Keratinocyte (primary cell): ENCODE measurements around the gene SLC25A13. TPM values are rescaled to one million over a fixed set of nuclear protein-coding genes. Genes with fewer than 3 reads are reported as not detected.

Experiments used
- DNase-seq: peaks from one replicate; pipeline ENCODE4 v3.0.0-alpha.2; 2011; ENCODE audit warnings: low read depth, missing footprints, low spot score
- FAIRE-seq: peaks from 2 replicates; lab custom pipeline; 2011; peaks lifted over from hg19 to GRCh38; lab: Jason Lieb, UNC
- H2AFZ ChIP-seq: 2 replicates; pipeline ENCODE4 v1.6.0; 2012; ENCODE audit warnings: low read length, control low read depth, inconsistent platforms; ENCODE audit not compliant: control insufficient read depth
- H3K27ac ChIP-seq: 2 replicates; pipeline ENCODE4 v1.5.1; 2011; ENCODE audit warnings: low read length; ENCODE audit not compliant: control insufficient read depth, insufficient read depth
- H3K27me3 ChIP-seq: 3 replicates; pipeline ENCODE4 v1.6.0; 2011; ENCODE audit warnings: low read length; ENCODE audit not compliant: control insufficient read depth, insufficient read depth; ENCODE audit errors: extremely low read depth
- H3K36me3 ChIP-seq, 2 experiments: 2 replicates in 1 of 2; 3 replicates in 1 of 2; pipeline ENCODE4 v1.5.1; 2011; ENCODE audit warnings: low read length in 2 of 2, mild to moderate bottlenecking in 1 of 2; ENCODE audit not compliant: control insufficient read depth in 2 of 2, insufficient read depth in 2 of 2; ENCODE audit errors: extremely low read depth in 1 of 2
- H3K4me1 ChIP-seq: 3 replicates; pipeline ENCODE4 v1.5.1; 2011; ENCODE audit warnings: low read length; ENCODE audit not compliant: control insufficient read depth, insufficient read depth; ENCODE audit errors: extremely low read depth
- H3K4me2 ChIP-seq: 3 replicates; pipeline ENCODE4 v1.6.0; 2011; ENCODE audit warnings: low read depth, low read length; ENCODE audit not compliant: control insufficient read depth, insufficient read depth; ENCODE audit errors: extremely low read depth
- H3K4me3 ChIP-seq, 3 experiments: fragments of 200-600 bp in 1 of 3; sonication (generic) in 1 of 3; 2 replicates in 2 of 3; 3 replicates in 1 of 3; pipeline ENCODE4 v1.5.1; 2011 to 2016; ENCODE audit warnings: low read length in 3 of 3, mild to moderate bottlenecking in 3 of 3, control low read depth in 2 of 3, inconsistent platforms in 1 of 3, low read depth in 1 of 3, mixed read lengths in 1 of 3, mixed run types in 1 of 3, moderate library complexity in 1 of 3; ENCODE audit not compliant: control insufficient read depth in 2 of 3, insufficient read depth in 2 of 3; ENCODE audit errors: extremely low read depth in 1 of 3
- H3K79me2 ChIP-seq: 2 replicates; pipeline ENCODE4 v1.6.0; 2012; ENCODE audit warnings: low read length; ENCODE audit not compliant: control insufficient read depth, insufficient read depth
- H3K9ac ChIP-seq: 3 replicates; pipeline ENCODE4 v1.6.0; 2011; ENCODE audit warnings: low read length; ENCODE audit not compliant: control insufficient read depth, insufficient read depth; ENCODE audit errors: extremely low read depth
- H3K9me1 ChIP-seq: 3 replicates; pipeline ENCODE4 v1.6.0; 2011; ENCODE audit warnings: low read length; ENCODE audit not compliant: control insufficient read depth, insufficient read depth; ENCODE audit errors: extremely low read depth
- H3K9me3 ChIP-seq: 2 replicates; pipeline ENCODE4 v1.5.1; 2012; ENCODE audit warnings: low read depth, low read length; ENCODE audit not compliant: control insufficient read depth
- H4K20me1 ChIP-seq: 3 replicates; pipeline ENCODE4 v1.6.0; 2011; ENCODE audit warnings: low read length; ENCODE audit not compliant: control insufficient read depth, insufficient read depth; ENCODE audit errors: extremely low read depth
- EZH2 ChIP-seq: IDR thresholded peaks from one replicate; pipeline ENCODE4 v1.6.1; 2012; ENCODE audit warnings: inconsistent platforms, mild to moderate bottlenecking, low read length, moderate library complexity
- dilution Hi-C: fragments of 300-500 bp; cut with MboI; formaldehyde crosslinking; loops from one replicate; pipeline ENCODE4 v1.7.0; 2020; ENCODE audit warnings: low sequenced_read_pairs; ENCODE audit not compliant: extremely low pct_ligation_motif_present
- polyA plus RNA-seq, 5 experiments: library from polyadenylated mRNA; depleted of rRNA in 3 of 5; stranded (reverse) in 3 of 5; stranded (forward) in 1 of 5; unstranded in 1 of 5; fragments of >200 nt; gene quantifications; 1 replicate in 1 of 5; 2 replicates in 3 of 5; 3 replicates in 1 of 5; pipeline versions ENCODE4 v1.2.1 to v1.2.3, GENCODE V29; 2011 to 2012; ENCODE audit warnings: missing spikeins in 2 of 5, low read depth in 1 of 5, low replicate concordance in 1 of 5
- TF ChIP-seq, protein P1 (sequence below), 3 experiments: IDR thresholded peaks in 1 of 3; conservative IDR thresholded peaks in 1 of 3; optimal IDR thresholded peaks in 1 of 3; 2 replicates in 2 of 3; 3 replicates in 1 of 3; pipeline versions ENCODE3 to v1.5.1; 2011; ENCODE audit warnings: low read length in 3 of 3, mild to moderate bottlenecking in 3 of 3, moderate library complexity in 2 of 3, control low read depth in 1 of 3, inconsistent platforms in 1 of 3; ENCODE audit not compliant: insufficient read depth in 2 of 3; ENCODE audit errors: extremely low read depth in 1 of 3

Gene SLC25A13
- polyA plus RNA-seq, 1 donor (not counting 4 experiments of a cell fraction or from before 2014, with no cell fraction given) = 29.4 TPM

DNA sequence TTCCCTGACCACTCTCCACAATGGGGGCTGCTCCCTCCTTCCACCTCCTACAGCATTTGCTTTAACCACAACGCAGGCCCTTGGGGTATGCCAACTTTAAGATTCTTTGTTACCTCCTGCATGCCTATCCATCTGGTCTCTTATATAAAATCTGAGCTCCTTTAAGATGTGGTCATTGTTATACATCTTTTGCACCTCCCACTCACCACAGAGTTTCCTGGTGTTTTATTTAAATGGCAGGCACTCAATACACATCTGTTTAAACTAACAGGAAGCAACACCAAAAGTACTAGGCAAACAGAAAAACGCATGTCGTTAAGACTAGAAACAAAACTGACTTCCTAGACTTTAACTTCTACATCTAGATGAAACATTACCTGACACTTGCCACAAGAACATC, 36.3 kb downstream of the SLC25A13 start:
- Histone ChIP-seq H3K27ac (no peak overlapping the region), H3K27me3 (no peaks in the 10 kb centered on the region), H3K4me2 (no peak overlapping the region), H2AFZ (no peak overlapping the region), H4K20me1 (no peaks in the 10 kb centered on the region), H3K9ac (no peak overlapping the region), H3K79me2 (peaks cover 8% of the 10 kb centered on the region), H3K9me1 (no peaks in the 10 kb centered on the region), H3K4me1 (peaks cover 9% of the 10 kb centered on the region), H3K36me3 (no peaks in the 10 kb centered on the region), H3K4me3 (no peak overlapping the region), H3K9me3 (no peaks in the 10 kb centered on the region)
- dilution Hi-C loops = no loop called here
- DNase-seq (no peak), FAIRE-seq (no peak)
- TF ChIP-seq, protein P1, sequence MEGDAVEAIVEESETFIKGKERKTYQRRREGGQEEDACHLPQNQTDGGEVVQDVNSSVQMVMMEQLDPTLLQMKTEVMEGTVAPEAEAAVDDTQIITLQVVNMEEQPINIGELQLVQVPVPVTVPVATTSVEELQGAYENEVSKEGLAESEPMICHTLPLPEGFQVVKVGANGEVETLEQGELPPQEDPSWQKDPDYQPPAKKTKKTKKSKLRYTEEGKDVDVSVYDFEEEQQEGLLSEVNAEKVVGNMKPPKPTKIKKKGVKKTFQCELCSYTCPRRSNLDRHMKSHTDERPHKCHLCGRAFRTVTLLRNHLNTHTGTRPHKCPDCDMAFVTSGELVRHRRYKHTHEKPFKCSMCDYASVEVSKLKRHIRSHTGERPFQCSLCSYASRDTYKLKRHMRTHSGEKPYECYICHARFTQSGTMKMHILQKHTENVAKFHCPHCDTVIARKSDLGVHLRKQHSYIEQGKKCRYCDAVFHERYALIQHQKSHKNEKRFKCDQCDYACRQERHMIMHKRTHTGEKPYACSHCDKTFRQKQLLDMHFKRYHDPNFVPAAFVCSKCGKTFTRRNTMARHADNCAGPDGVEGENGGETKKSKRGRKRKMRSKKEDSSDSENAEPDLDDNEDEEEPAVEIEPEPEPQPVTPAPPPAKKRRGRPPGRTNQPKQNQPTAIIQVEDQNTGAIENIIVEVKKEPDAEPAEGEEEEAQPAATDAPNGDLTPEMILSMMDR (optimal IDR thresholded peaks at IDR 0.05 in 1 of 3, IDR thresholded peaks at IDR 0.05 in 1 of 3, conservative IDR thresholded peaks at IDR 0.05 in 1 of 3; ENCODE audit: extremely low read depth in 1 of 3, insufficient read depth in 2 of 3, low read length in 3 of 3) = no peak
- no peak for TF ChIP-seq EZH2

DNA sequence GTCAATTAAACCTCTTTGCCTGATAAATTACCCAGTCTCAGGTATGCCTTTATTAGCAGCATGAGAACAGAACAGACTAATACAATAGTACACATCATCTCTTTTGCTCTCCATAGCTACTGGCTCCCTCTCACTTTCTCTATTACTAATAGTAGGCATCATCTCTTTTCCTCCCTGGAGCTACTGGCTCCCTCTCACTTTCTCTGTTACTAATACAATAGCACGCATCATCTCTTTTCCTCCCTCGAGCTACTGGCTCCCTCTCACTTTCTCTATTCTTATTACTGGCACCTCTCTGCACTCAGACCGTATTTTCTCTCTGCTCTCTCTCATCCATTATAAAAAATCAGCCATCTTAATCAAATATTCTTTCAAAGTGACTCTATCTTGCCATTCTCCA, 37.1 kb downstream of the SLC25A13 start:
- no peak overlapping the region for H3K9ac ChIP-seq
- H3K9me1 ChIP-seq = no peaks in the 10 kb centered on the region
- H3K79me2 ChIP-seq = peaks cover 9% of the 10 kb centered on the region
- H2AFZ ChIP-seq = no peak overlapping the region
- no peaks in the 10 kb centered on the region for H3K27me3 ChIP-seq
- H3K4me3 ChIP-seq = no peak overlapping the region
- H3K9me3 ChIP-seq = no peaks in the 10 kb centered on the region
- H3K4me2 ChIP-seq = no peak overlapping the region
- H3K36me3 ChIP-seq = peaks cover 0 to under 1% of the 10 kb centered on the region in 2 experiments
- no peaks in the 10 kb centered on the region for H4K20me1 ChIP-seq
- TF ChIP-seq EZH2 = no peak
- TF ChIP-seq, protein P1 (optimal IDR thresholded peaks at IDR 0.05 in 1 of 3, IDR thresholded peaks at IDR 0.05 in 1 of 3, conservative IDR thresholded peaks at IDR 0.05 in 1 of 3; ENCODE audit: extremely low read depth in 1 of 3, insufficient read depth in 2 of 3, low read length in 3 of 3) = no peak
- H3K4me1 ChIP-seq = peaks cover 9% of the 10 kb centered on the region
- dilution Hi-C loops = no loop called here
- DNase-seq (no peak), FAIRE-seq (no peak)
- no peak overlapping the region for H3K27ac ChIP-seq
